BLaER1 (cell line): ENCODE data around the gene UBE2J2.

Source experiments
- H3K27ac ChIP-seq: shearing (Covaris generic); formaldehyde crosslinking; 2 replicates; pipeline ENCODE4 v1.8.1; 2022
- H3K27me3 ChIP-seq: shearing (Covaris generic); formaldehyde crosslinking; 2 replicates; pipeline ENCODE4 v1.8.1; 2022
- H3K36me3 ChIP-seq: shearing (Covaris generic); formaldehyde crosslinking; 2 replicates; pipeline ENCODE4 v1.8.1; 2022
- H3K4me1 ChIP-seq: shearing (Covaris generic); formaldehyde crosslinking; 2 replicates; pipeline ENCODE4 v1.8.1; 2022
- H3K4me2 ChIP-seq: shearing (Covaris generic); formaldehyde crosslinking; 2 replicates; pipeline ENCODE4 v1.8.1; 2022
- H3K4me3 ChIP-seq: shearing (Covaris generic); formaldehyde crosslinking; 2 replicates; pipeline ENCODE4 v1.8.1; 2022
- H3K9ac ChIP-seq: shearing (Covaris generic); formaldehyde crosslinking; 2 replicates; pipeline ENCODE4 v1.8.1; 2022
- H3K9me3 ChIP-seq: shearing (Covaris generic); formaldehyde crosslinking; 2 replicates; pipeline ENCODE4 v1.8.1; 2022
- H4K20me1 ChIP-seq: shearing (Covaris generic); formaldehyde crosslinking; 2 replicates; pipeline ENCODE4 v1.8.1; 2022
- Cebpa-rat ChIP-seq: shearing (Covaris generic); IDR thresholded peaks from 2 replicates; pipeline ENCODE4 v1.8.1; 2022

UBE2J2 gene

DNA sequence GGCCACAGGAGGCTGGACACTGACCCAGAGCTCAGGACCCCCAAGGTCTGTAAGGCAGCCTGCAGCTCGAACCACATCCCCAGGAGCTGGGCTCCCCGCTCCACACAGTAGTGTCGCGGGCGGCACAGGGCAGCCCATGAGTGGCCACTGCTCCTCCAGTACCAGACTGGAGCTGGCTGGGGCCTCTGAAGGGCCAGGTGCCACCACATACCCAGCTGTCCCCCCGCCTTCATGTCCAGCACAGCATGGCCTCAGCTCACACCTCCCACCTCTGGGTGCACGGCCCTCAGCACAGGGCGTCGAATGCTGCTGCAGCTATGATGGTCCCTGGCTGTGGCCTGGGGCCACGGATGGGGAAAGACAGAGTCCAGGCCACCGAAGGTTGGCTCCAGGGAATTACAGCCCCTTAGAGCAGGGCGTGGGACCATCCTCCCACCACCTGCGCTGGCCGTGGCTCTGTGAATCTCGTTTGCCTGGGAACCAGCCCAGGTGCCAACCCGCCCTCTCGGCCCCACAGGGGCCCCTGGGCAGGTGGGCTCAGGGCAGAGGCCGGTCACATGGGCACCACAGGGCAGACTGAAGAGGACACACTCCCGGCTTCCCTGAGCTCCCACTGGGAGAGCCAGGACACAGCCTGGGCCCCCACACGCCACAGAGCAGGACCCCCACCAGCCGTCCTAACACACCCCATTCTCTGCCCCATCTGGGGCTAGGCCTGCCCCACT, 57.6 kb downstream of the UBE2J2 start:
- Histone ChIP-seq H3K4me1 (peaks cover 61% of the 10 kb centered on the region), H3K36me3 (peaks cover 61% of the 10 kb centered on the region), H3K27ac (no peak overlapping the region), H3K27me3 (peaks cover 6% of the 10 kb centered on the region; the same call in 1 of the 2 replicates), H3K4me3 (no peak overlapping the region), H3K9me3 (no peaks in the 10 kb centered on the region), H4K20me1 (peaks cover 81% of the 10 kb centered on the region), H3K4me2 (no peak overlapping the region; the same call in 1 of the 2 replicates), H3K9ac (no peak overlapping the region)
- no peak for TF ChIP-seq Cebpa-rat

DNA sequence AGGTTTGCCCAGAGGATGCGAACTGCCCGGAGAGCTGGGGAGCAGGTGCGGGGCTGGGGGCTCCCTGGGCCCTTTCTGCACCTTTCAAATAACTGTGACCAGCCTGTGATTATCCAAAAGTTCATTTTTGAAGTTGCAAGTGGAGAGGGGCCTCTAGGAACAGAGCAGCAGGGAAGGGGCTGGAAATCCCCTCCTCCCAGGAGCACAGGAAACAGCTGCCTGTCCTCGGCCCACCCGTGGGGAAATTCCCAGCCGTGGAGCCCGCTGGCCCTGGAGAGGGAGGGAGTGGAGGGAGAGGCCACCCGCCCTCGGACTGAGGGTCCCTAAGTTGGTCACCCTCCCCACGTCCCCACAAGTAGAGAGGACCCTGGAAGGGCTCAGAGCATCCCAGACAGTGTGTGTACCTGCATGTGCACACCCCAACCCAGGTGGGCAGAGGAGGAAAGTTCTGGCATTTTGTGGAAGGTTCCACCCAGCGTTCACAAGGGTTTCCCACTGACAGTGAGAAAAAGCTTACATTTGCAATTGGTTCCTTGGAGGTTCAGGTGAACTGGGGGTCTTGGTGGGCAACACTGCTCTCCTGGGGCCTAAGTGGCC, 58.5 kb downstream of the UBE2J2 start:
- H3K4me1 ChIP-seq: peaks cover 70% of the 10 kb centered on the region
- no peaks in the 10 kb centered on the region for H3K9me3 ChIP-seq
- TF ChIP-seq Cebpa-rat: no peak
- H3K4me2 ChIP-seq: peak overlapping the region; percentile 99
- H4K20me1 ChIP-seq: peaks cover 73% of the 10 kb centered on the region
- H3K9ac ChIP-seq: no peak overlapping the region
- H3K27ac ChIP-seq: no peak overlapping the region
- H3K4me3 ChIP-seq: no peak overlapping the region
- H3K36me3 ChIP-seq: peaks cover 53% of the 10 kb centered on the region
- H3K27me3 ChIP-seq: peaks cover 6% of the 10 kb centered on the region; the same call in 1 of the 2 replicates

- 0 out of 2 replicates have a peak within 1 kb of the TSS, but pooled peaks have one; percentile 38 for H3K9ac ChIP-seq
- H3K9me3 ChIP-seq: no peaks in the 10 kb centered on the region
- peaks cover 64% of the 10 kb centered on the region for H4K20me1 ChIP-seq
- H3K27ac ChIP-seq: peak within 1 kb of the TSS; percentile 38; the same call in 1 of the 2 replicates
- peak within 1 kb of the TSS; percentile 99 for H3K4me2 ChIP-seq
- peak within 1 kb of the TSS; percentile 43 for H3K4me3 ChIP-seq
- H3K36me3 ChIP-seq: peaks cover 37% of the 10 kb centered on the region
- peaks cover 84% of the 10 kb centered on the region for H3K4me1 ChIP-seq
- peaks cover 6% of the 10 kb centered on the region; the same call in 1 of the 2 replicates for H3K27me3 ChIP-seq
- no peak for TF ChIP-seq Cebpa-rat
These were observed 60.0 kb downstream of the UBE2J2 start, which contains the start of gene TNFRSF4 for GRCh38 chr1:1213345-1214265. Gene TNFRSF4 (minus strand): TSS chr1:1214153. CDS start chr1:1214127, 26 bp downstream.

GRCh38 chr1:1212780-1213344, 60.8 kb downstream of the UBE2J2 start:
- H3K4me1 ChIP-seq: peaks cover 90% of the 10 kb centered on the region
- peaks cover 60% of the 10 kb centered on the region for H4K20me1 ChIP-seq
- H3K36me3 ChIP-seq: peaks cover 30% of the 10 kb centered on the region
- H3K9me3 ChIP-seq: no peaks in the 10 kb centered on the region
- H3K27me3 ChIP-seq: peaks cover 6% of the 10 kb centered on the region; the same call in 1 of the 2 replicates
- peak overlapping the region; percentile 43 for H3K4me3 ChIP-seq
- H3K9ac ChIP-seq: 0 out of 2 replicates have a peak overlapping the region, but pooled peaks have one; percentile 38
- H3K27ac ChIP-seq: peak overlapping the region; percentile 38; the same call in 1 of the 2 replicates
- TF ChIP-seq Cebpa-rat: no peak
- peak overlapping the region; percentile 99 for H3K4me2 ChIP-seq

GRCh38 chr1:1211541-1212441, 61.9 kb downstream of the UBE2J2 start:
- Histone ChIP-seq H3K4me1 (peaks cover 97% of the 10 kb centered on the region), H3K9me3 (no peaks in the 10 kb centered on the region), H4K20me1 (peaks cover 50% of the 10 kb centered on the region), H3K27me3 (peaks cover 12% of the 10 kb centered on the region), H3K36me3 (peaks cover 19% of the 10 kb centered on the region), H3K9ac (no peak overlapping the region), H3K4me3 (peak overlapping the region; percentile 14; the same call in 1 of the 2 replicates), H3K4me2 (peak overlapping the region; percentile 99), H3K27ac (peak overlapping the region; percentile 46)
- TF ChIP-seq Cebpa-rat: no peak

GRCh38 chr1:1210726-1211540, 62.7 kb downstream of the UBE2J2 start:
- Histone ChIP-seq H3K9ac (no peak overlapping the region), H3K36me3 (peaks cover 10% of the 10 kb centered on the region), H3K27ac (no peak overlapping the region), H3K4me2 (peak overlapping the region; percentile 99), H3K4me1 (peaks cover 97% of the 10 kb centered on the region), H3K27me3 (peaks cover 21% of the 10 kb centered on the region), H3K4me3 (no peak overlapping the region), H4K20me1 (peaks cover 45% of the 10 kb centered on the region), H3K9me3 (no peaks in the 10 kb centered on the region)
- no peak for TF ChIP-seq Cebpa-rat

GRCh38 chr1:1208713-1209433, 64.8 kb downstream of the UBE2J2 start:
- H4K20me1 ChIP-seq: peaks cover 36% of the 10 kb centered on the region
- TF ChIP-seq Cebpa-rat: no peak
- peak overlapping the region; percentile 49 for H3K4me3 ChIP-seq
- H3K36me3 ChIP-seq: no peaks in the 10 kb centered on the region
- peak overlapping the region; percentile 79 for H3K27ac ChIP-seq
- H3K4me1 ChIP-seq: peaks cover 90% of the 10 kb centered on the region
- peak overlapping the region; percentile 99 for H3K4me2 ChIP-seq
- H3K9ac ChIP-seq: peak overlapping the region; percentile 53; the same call in 1 of the 2 replicates
- H3K9me3 ChIP-seq: no peaks in the 10 kb centered on the region
- peaks cover 30% of the 10 kb centered on the region for H3K27me3 ChIP-seq
